Esophagus (tissue), 2 donors: ENCODE results near the gene SGIP1. TPM values are rescaled to one million over a fixed set of nuclear protein-coding genes. Genes with fewer than 3 reads are reported as not detected.

Experiments used
- H3K27ac ChIP-seq, 2 donors: one replicate each; pipeline ENCODE4 v1.5.1; 2013; ENCODE audit warnings: low read depth in 2 of 2, mild to moderate bottlenecking in 2 of 2, inconsistent platforms in 1 of 2, low read length in 1 of 2, moderate library complexity in 1 of 2
- H3K27me3 ChIP-seq, 2 donors: one replicate each; pipeline ENCODE4 v1.6.1; 2013; ENCODE audit warnings: low read length in 2 of 2, control low read depth in 1 of 2, mild to moderate bottlenecking in 1 of 2; ENCODE audit not compliant: insufficient read depth in 2 of 2, control insufficient read depth in 1 of 2
- H3K36me3 ChIP-seq, 2 donors: one replicate each; pipeline ENCODE4 v1.6.1; 2013; ENCODE audit warnings: low read length in 1 of 2; ENCODE audit not compliant: control insufficient read depth in 2 of 2, insufficient read depth in 2 of 2
- H3K4me1 ChIP-seq, 2 donors: one replicate each; pipeline ENCODE4 v1.6.1; 2013; ENCODE audit warnings: low read length in 1 of 2; ENCODE audit not compliant: control insufficient read depth in 2 of 2, insufficient read depth in 2 of 2
- H3K4me3 ChIP-seq, 2 donors: one replicate each; pipeline ENCODE4 v1.5.1; 2013; ENCODE audit warnings: low read length in 2 of 2, mild to moderate bottlenecking in 2 of 2, low read depth in 1 of 2, moderate library complexity in 1 of 2
- H3K9me3 ChIP-seq, 2 donors: one replicate each; pipeline ENCODE4 v1.6.1; 2013; ENCODE audit warnings: mild to moderate bottlenecking in 2 of 2, low read depth in 1 of 2, low read length in 1 of 2, moderate library complexity in 1 of 2; ENCODE audit not compliant: control insufficient read depth in 2 of 2, insufficient read depth in 1 of 2
- WGBS, 2 donors: extraction: QIAGEN DNeasy Blood & Tissue Kit; methylation state at CpG; one replicate each; pipeline ENCODE4 v1.1.7; 2013; 5-methylcytosine and 5-hydroxymethylcytosine counted together
- polyA plus RNA-seq, 2 donors: library from polyadenylated mRNA; stranded (reverse); fragments of 200-250 nt; gene quantifications; one replicate each; pipeline ENCODE4 v1.2.3, GENCODE V29; 2013
- donor health status: healthy with polysubstance abuse.
- donor health status: Bipolar disorder and iron deficiency.

The SGIP1 gene
- polyA plus RNA-seq, 2 donors, result 0.90 to 1.1 TPM

- no peak overlapping the region for H3K4me3 ChIP-seq
- WGBS, 2 donors, result 53 to 54% methylated on average over 6 of the region's 6 CpGs
These were observed 29.3 kb downstream of the SGIP1 start for GRCh38 chr1:66563094-66563800.

DNA sequence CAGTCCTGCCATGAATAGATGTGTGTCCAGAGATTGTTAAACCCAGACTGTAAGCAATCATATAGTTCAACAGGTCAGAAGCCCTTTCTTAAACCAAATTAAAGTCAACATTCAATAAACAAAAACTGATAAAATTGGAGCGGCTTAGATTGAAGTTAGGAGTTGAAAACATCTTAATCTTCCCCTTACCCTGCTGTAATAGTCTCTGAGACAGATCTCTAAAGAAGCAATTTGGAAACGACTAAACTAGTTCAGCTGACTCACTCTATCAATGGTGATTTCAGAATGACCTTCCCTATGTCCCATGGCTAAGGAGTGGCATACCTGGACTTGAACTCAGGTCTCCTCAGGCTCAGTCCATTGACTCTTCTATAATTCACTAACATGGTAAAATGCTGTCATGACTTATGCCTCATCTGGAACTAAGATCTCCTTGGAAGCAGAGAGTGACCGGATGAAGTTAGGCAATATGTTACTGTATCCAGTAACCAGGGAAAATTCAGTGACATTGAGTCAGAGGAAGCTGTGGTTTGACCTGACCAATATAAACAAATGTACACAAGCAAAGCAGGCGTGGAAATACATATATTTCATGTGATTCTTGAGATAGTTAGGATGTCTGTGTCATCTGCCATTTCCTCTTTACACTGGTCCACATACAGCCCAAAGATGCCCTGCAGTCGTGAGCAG is 30.1 kb downstream of the SGIP1 start:
- Histone ChIP-seq H3K27ac (no peak overlapping the region), H3K4me3 (no peak overlapping the region), H3K4me1 (no peaks in the 10 kb centered on the region), H3K27me3 (no peaks in the 10 kb centered on the region), H3K36me3 (no peaks in the 10 kb centered on the region), H3K9me3 (no peaks in the 10 kb centered on the region)
- 54 to 60% methylated on average over 5 of the region's 5 CpGs for WGBS, 2 donors

More at GRCh38 chr1:66563094-66563800, 29.3 kb downstream of the SGIP1 start:
- H3K27me3 ChIP-seq, result no peaks in the 10 kb centered on the region
- H3K4me1 ChIP-seq, result no peaks in the 10 kb centered on the region
- H3K27ac ChIP-seq, result peak overlapping the region in 1 of 2 donors; percentile 52
- no peaks in the 10 kb centered on the region for H3K9me3 ChIP-seq
- H3K36me3 ChIP-seq, result no peaks in the 10 kb centered on the region

DNA sequence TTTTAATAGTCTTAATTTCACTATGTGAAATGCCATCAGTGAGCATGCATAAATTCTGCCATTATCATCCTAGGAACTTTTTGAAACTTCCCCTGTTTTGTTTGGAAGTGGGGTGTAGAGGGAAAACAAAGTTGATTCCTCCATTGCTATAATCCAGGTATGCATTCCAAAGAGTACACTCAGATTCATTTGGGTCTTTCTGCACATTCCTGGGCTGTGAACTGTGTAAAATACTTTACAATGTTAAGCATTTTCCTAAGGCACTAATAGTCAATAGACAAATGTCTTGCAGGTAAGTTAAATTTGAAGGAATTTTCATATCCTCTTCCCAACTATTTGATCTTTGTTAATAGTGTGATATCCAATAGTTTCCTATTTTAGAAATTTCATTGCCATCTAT is 36.2 kb downstream of the SGIP1 start:
- H3K27ac ChIP-seq, result no peak overlapping the region
- peaks cover 0 to 2% of the 10 kb centered on the region in 2 donors for H3K27me3 ChIP-seq
- no peaks in the 10 kb centered on the region for H3K9me3 ChIP-seq

GRCh38 chr1:66571789-66572188 is 37.8 kb downstream of the SGIP1 start:
- no peaks in the 10 kb centered on the region for H3K9me3 ChIP-seq
- H3K4me1 ChIP-seq, result no peaks in the 10 kb centered on the region
- peaks cover 0 to 2% of the 10 kb centered on the region in 2 donors for H3K27me3 ChIP-seq
- WGBS, 2 donors, result 75 to 93% methylated on average over 1 of the region's 1 CpG
- no peak overlapping the region for H3K27ac ChIP-seq
- no peak overlapping the region for H3K4me3 ChIP-seq
- no peaks in the 10 kb centered on the region for H3K36me3 ChIP-seq

More for the DNA sequence above, 36.2 kb downstream of the SGIP1 start:
- Histone ChIP-seq H3K4me3 (no peak overlapping the region), H3K4me1 (no peaks in the 10 kb centered on the region), H3K36me3 (no peaks in the 10 kb centered on the region)

DNA sequence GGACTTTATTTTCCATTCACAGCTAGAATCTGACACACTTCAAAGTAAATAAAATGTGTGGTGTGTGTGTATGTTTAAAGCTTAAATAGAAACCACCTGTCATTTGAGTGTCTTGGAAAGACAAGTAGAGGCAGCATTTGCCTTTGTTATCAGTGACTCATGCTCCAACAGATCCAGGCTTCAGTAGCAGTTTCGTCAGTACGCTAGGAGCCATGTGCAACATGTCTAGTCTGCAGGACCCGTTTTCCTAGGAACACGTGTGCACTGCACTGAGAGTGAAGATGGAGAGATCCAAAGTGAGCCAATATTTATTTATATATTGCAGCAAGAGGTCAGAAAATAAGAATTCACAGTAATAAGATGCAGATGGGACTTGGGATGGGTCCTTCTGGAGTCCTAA is 41.8 kb downstream of the SGIP1 start:
- H3K27ac ChIP-seq, result no peak overlapping the region
- WGBS, 2 donors, result 32 to 42% methylated on average over 4 of the region's 4 CpGs
- H3K9me3 ChIP-seq, result no peaks in the 10 kb centered on the region
- H3K4me1 ChIP-seq, result no peaks in the 10 kb centered on the region
- no peaks in the 10 kb centered on the region for H3K27me3 ChIP-seq
- no peak overlapping the region for H3K4me3 ChIP-seq
- no peaks in the 10 kb centered on the region for H3K36me3 ChIP-seq

DNA sequence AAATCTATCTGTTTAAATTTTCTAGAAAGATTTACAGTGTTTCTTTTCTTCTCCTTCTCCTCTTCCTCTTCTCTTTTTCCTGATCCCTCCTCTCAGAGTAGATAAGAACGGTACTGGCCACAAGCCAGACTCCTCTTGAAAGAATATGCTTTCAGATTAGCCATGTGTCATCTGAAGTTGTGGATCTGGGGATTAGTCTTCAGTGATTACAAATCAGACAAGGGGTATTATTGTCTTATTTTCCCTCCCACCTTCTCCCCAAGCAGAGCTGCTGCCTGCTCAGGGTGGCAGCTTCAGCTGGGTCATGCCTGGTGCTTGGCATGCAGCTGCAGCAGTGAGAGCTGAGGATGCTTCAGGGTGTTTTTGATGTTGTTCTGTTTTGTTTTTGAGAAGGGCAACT is 42.7 kb downstream of the SGIP1 start:
- H3K4me1 ChIP-seq, result no peaks in the 10 kb centered on the region
- 22 to 26% methylated on average over 1 of the region's 1 CpG for WGBS, 2 donors
- H3K9me3 ChIP-seq, result no peaks in the 10 kb centered on the region
- H3K27me3 ChIP-seq, result no peaks in the 10 kb centered on the region
- no peak overlapping the region for H3K4me3 ChIP-seq
- no peak overlapping the region for H3K27ac ChIP-seq
- H3K36me3 ChIP-seq, result no peaks in the 10 kb centered on the region

DNA sequence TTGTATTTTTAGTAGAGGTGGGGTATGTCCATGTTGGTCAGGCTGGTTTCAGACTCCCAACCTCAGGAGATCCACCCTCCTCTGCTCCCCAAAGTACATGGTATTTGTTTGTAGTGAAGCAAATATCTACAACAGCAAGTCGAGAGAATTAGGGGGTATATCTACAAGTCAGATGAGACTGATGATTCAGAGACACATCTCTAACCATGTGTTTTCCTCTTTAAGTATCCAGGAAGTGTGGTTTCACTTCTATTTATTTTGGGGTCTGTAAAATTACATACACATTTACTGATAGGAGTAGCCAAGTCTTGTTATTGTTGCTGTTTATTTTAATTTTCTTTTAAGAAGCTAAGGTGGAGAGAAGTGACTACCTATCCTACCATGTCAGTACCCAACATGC is 44.9 kb downstream of the SGIP1 start:
- 24 to 69% methylated on average over 1 of the region's 1 CpG for WGBS, 2 donors
- Histone ChIP-seq H3K4me3 (no peak overlapping the region), H3K27ac (no peak overlapping the region), H3K36me3 (no peaks in the 10 kb centered on the region), H3K4me1 (no peaks in the 10 kb centered on the region), H3K9me3 (no peaks in the 10 kb centered on the region), H3K27me3 (no peaks in the 10 kb centered on the region)

- Histone ChIP-seq H3K4me3 (no peak overlapping the region), H3K27ac (no peak overlapping the region), H3K9me3 (no peaks in the 10 kb centered on the region), H3K27me3 (no peaks in the 10 kb centered on the region), H3K36me3 (no peaks in the 10 kb centered on the region), H3K4me1 (no peaks in the 10 kb centered on the region)
- 76 to 92% methylated on average over 2 of the region's 2 CpGs for WGBS, 2 donors
These were observed 46.1 kb downstream of the SGIP1 start for GRCh38 chr1:66580081-66580480.

DNA sequence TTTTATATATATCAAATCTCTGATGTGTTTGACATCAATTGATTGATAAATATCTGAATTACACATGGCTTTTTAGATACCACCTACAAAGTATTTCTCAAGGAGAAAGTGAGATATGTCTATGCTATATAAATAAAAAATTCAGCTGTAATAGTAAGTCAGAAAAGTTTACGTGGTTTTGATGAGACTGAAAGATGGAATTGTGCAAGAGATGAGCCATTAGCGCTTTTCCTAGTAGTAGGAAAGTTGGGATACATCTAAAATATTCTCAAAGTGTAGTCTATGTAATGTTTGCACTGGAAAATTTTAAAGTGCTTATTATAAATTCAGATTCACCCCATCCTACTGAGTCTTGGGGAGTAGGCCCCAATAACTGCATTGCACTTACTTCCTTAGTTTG is 49.1 kb downstream of the SGIP1 start:
- H3K27ac ChIP-seq, result no peak overlapping the region
- H3K27me3 ChIP-seq, result no peaks in the 10 kb centered on the region
- no peaks in the 10 kb centered on the region for H3K9me3 ChIP-seq
- WGBS, 2 donors, result 70 to 90% methylated on average over 2 of the region's 2 CpGs
- no peaks in the 10 kb centered on the region for H3K4me1 ChIP-seq
- H3K36me3 ChIP-seq, result no peaks in the 10 kb centered on the region
- H3K4me3 ChIP-seq, result no peak overlapping the region

DNA sequence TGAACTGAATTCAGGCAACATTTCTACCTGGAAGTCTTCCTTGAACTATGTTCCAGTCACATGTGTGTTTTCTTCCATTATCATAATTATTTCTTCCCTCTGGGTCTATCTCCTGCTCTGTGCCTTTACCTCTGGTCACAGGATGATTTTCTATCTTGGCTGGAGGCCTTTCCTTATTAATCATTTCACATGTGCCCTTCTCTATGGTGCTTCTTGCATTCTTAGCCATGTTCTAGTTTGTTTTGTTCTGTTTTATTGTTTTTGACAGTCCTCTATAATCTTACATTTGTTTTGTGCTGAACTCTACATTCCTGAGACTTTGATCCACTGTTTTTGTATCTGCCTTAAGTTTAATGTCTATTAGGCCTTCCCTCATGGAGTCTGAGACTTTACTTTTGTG is 51.0 kb downstream of the SGIP1 start:
- Histone ChIP-seq H3K4me3 (no peak overlapping the region), H3K4me1 (no peaks in the 10 kb centered on the region), H3K9me3 (no peaks in the 10 kb centered on the region), H3K27ac (no peak overlapping the region), H3K36me3 (no peaks in the 10 kb centered on the region), H3K27me3 (no peaks in the 10 kb centered on the region)
